Hepatocyte (in vitro differentiated cells): ENCODE measurements around the gene WNK2.

Experiments used
- EZH2 ChIP-seq: fragments of 200-600 bp; sonication (generic); IDR thresholded peaks from 2 replicates; pipeline ENCODE4 v1.6.1; 2016; ENCODE audit warnings: antibody characterized with exemption, mild to moderate bottlenecking, borderline replicate concordance
- TF ChIP-seq, protein P1 (sequence below): fragments of 200-600 bp; sonication (generic); IDR thresholded peaks from 2 replicates; pipeline ENCODE4 v1.5.1; 2016; ENCODE audit warnings: antibody characterized with exemption, mild to moderate bottlenecking; ENCODE audit not compliant: poor library complexity

DNA sequence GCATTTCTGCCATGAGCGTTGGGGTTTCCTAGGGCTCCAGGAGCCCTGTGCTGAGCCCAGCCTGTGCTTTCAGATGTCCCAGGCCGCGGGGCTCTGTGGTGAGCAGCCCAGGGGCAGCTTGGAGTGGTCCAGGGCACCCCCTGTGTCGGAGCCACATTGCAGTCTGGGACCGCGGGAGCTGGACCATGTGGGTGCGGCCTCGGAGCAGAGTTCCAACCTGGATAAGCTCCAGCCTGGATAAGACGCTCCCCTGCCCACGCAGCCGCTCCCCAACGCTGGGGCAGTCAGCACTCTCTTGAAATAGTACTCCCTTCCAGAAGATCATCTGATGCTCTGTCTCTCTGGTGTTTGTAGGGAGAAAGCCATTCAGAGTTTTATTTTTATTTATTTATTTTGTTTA is 111.1 kb downstream of the WNK2 start:
- TF ChIP-seq, protein P1, sequence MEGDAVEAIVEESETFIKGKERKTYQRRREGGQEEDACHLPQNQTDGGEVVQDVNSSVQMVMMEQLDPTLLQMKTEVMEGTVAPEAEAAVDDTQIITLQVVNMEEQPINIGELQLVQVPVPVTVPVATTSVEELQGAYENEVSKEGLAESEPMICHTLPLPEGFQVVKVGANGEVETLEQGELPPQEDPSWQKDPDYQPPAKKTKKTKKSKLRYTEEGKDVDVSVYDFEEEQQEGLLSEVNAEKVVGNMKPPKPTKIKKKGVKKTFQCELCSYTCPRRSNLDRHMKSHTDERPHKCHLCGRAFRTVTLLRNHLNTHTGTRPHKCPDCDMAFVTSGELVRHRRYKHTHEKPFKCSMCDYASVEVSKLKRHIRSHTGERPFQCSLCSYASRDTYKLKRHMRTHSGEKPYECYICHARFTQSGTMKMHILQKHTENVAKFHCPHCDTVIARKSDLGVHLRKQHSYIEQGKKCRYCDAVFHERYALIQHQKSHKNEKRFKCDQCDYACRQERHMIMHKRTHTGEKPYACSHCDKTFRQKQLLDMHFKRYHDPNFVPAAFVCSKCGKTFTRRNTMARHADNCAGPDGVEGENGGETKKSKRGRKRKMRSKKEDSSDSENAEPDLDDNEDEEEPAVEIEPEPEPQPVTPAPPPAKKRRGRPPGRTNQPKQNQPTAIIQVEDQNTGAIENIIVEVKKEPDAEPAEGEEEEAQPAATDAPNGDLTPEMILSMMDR, result no peak
- TF ChIP-seq EZH2, result no peak
